ENCODE measurements around the gene CD300LD.
"Not testable (repeated sequence)": the region's sequence is repeated elsewhere in the genome, so short reads cannot be mapped to it uniquely, and the experiment has no call there.

CD300LD gene

DNA sequence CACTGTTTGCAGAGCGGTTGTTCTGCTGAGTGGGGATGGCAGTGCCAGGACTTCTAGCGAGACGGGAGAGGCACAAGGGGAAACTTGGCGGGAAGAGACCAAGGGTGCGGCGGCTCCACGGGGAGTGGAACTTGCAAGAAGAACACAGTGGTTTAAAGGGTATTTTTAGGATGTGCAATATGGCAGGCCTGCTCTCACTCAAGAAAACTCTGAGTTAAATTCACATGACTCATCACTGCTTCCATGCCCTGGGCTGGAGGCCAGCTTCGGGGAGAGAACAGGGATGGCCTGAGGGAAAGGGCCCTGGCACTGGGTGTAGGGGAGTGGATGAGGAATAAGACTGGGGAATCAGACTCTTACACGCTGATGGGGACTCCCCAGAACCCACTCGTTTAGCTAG, 13.3 kb upstream of the CD300LD start:
- DNase-seq: no peak

GRCh38 chr17:74604761-74605160, 12.7 kb upstream of the CD300LD start:
- DNase-seq: no peak

DNA sequence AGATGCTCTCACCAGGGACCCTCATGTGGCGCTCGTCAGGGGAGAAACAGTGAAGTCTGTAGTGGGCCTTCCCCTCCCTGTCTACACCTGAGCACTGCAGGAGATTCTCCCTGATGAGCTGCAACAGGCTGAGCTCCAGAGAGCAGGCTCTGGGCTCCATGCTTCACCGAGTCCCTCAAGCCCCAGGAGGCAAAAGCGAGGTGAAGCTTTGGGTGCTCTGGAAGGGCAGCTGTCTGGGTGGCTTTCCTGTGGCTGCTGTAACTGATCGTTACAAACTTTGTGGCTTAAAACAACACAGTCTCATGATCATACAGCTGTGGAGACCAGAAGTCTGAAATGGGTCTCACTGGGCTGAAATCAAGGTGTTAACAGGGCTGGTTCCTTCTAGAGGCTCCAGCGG, 12.1 kb upstream of the CD300LD start:
- DNase-seq: no peak

DNA sequence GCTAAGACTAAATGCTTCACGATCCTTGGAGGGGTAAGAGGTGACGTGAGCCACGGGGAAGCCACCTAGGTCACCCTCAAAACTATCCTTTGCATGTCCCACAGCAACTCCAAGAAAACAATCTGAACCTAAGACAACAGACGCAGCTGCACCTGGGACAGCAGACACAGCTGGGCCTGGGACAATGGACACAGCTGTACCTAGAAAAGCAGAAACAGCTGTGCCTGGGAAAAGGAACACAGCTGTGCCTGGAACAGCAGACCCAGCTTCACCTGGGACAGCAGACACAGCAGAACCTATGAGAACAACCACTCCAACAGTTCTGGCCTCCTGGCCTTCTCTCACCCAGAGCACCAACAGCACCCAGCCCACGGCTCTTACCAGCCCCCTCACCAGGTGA, 11.7 kb upstream of the CD300LD start:
- no peak for DNase-seq

GRCh38 chr17:74603037-74603635, 11.1 kb upstream of the CD300LD start:
- no peak for DNase-seq

DNA sequence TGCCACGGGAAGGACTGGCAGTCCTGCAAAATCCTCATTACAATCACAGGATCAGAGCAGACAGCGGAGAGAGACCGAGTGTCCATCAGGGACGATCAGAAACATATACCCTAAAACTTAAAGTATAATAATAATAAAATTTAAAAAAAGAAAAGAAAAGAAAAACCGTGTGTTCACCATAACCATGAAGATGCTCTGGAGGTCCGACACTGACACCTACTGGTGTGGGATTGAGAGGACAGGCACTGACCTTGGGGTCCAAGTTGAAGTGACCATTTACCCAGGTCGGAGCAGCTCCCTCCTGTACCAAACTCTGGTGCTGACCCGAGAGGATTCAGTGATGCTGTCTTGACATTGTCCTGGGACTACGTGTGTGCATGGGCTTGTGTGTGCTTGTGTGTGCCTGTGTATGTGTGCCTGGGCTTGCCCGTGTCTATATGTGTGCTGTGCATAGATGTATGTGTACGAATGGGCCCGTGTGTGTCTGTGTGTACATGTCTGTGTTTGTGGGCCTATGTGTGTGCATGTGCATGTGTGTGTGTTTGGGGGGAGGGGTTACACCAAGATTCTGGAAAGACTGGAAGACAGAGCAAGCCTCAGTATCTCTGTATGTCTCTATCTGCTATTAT, 10.0 kb upstream of the CD300LD start:
- DNase-seq: peak; percentile 9

DNA sequence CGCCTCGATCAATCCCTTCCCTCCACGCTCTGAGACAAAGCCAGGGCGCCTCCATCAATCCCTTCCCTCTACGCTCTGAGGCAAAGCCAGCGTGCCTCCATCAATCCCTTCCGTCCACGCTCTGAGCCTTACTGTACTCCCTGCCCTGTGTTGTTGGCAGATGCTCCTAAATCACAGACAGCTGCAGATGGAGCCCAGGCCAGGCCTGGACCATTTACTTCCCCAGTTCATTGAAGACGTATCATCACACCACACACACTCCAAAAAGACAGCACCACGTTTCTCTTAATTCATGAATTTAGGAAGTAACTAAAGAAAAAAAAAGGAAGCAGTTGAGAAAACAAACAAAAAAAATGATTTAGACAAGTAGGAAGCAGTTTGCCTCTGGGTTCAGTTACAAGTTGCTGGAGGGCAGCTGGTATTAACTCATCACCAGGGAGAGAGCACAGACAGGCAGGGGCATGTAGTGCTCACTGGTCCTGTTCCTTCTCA, 7.4 kb upstream of the CD300LD start:
- DNase-seq: no peak

DNA sequence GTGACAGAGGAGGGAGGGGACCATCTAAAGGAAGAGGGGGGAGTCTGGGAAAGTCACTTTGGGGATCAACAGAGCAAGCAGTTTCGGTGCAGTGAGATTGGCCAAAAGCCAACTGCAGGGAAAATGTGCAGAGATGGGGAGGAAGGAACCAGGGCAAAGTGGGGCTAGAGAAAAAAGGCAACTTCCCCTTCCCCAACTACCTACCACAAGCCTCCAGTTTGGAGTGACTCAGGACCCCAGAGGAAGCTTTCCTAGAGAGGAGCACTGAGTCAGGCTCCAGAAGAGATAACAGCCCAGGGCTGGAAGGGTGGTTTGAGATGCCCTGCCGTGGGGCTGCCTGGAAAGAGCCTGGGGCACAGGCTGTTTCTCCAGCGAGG, 6.9 kb upstream of the CD300LD start:
- no peak for DNase-seq

GRCh38 chr17:74598346-74599022, 6.4 kb upstream of the CD300LD start:
- no peak for DNase-seq

DNA sequence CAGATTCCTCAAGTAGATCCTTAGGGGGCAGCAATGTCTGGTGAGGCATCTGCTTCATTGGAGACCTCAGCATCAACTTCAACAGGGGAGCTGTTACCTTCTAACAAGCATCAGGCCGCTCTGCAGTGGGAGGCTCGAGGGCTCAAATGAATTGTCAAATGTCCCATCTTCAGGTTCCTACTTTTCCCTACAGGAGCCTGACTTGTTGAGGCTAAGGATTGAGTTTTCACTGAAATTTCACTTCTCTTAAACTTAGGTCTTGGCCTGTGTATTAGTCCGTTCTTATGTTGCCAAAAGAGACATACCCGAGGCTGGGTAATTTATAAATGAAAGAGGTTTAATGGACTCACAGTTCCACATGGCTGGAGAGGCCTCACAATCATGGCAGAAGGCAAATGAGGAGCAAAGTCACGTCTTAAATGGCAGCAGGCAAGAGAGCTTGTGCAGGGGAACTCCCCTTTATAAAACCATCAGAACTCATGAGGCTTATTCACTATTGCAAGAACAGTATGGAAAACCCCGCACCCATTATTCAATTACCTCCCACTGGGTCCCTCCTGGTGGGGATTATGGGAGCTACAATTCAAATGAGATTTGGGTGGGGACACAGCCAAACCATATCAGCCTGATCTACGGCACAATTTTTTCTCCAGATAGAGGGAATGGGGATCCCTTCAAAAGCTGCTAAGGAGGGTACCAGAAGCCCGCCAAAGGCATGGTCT, 5.1 kb upstream of the CD300LD start:
- DNase-seq: no peak

DNA sequence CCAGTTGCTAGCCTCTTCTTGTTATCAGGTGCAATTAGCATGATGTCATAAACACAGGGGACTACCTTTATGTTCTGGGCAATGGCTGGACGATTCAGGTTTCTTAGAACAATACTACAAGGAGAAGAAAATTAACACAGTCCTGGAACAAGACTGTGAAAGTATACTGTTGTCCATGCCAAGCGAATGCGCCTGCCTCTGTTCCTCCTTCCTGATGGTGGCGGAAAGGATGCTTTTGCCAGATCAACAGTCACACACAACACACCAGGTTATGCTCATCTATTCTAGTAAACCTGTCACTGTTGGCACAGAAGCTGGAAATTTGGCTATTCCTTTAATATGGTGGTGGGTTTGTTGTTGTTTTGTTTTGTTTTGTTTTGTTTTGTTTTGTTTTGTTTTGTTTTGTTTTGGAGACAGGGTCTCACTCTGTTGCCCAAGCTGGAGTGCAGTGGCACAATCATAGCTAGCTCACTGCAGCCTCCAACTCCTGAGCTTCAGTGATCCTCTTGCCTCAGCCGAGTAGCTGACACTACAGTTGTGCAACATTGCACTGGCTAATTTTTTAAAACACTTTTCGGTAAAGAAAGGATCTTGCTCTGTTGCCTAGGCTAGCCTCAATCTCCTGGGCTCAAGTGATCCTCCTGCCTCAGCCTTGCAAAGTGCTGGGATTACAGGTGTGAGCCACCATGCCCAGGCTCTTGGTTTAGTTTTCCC, 3.1 kb upstream of the CD300LD start:
- DNase-seq: no peak

GRCh38 chr17:74591503-74591902, 580 bp downstream of the CD300LD start:
- no peak for DNase-seq

- DNase-seq: no peak
Measured at GRCh38 chr17:74585711-74586110, 6.4 kb downstream of the CD300LD start.

DNA sequence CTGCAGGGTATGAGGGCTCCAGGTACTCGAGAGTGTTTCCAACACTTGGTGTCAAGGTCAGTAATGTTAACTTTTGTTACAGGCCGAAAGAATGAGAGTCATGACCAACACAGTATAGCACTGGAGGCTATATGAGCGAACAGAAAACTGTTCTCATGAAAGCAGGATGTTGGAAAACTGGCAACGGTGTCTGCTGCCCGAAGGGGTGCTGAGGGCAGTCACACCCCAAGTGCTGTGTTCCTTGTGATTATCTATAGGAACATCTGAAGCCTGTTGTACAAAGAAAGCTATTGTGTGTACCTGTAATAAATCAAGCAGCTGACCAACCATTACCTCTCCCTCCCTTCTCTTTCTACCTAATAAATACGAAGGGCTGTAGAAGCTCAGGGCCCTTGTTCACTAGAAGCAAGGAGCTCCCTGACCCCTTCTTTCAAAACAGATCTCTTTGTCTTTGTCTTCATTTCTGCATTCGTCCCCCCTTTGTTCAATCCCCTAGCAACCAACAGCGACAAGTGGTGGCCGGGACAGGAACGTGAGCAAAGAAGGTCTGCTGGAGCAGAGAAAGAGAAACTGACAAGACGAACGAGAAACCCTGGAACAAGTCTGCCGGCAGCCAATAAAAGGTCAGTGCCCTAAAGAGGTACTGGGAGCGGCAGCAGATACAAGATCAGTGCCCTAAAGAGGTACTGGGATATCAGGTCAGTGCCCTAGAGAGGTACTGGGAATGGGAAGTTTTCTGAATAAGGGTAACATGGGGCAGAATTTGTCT, 7.6 kb downstream of the CD300LD start:
- no peak for DNase-seq

DNA sequence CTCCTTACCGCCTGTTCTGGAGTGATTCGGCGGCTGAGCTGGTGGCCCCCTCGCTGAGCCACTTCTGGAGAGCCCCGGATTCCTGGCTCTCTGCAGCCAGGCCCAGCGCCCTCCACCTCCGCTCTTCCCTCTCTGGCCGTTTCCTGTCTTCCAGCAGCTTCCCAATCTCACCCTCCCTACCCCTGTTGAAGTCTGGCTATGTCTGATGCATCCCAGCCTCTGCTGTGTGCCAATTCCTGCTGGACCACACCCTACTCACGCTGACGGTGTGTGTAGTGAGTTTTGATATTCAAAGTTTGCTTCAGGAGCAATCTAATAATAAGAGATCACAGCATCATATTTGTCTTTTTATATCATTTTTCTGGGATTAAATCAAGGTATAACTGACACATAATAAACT, 9.4 kb downstream of the CD300LD start:
- DNase-seq: no peak

- no peak for DNase-seq
Measured at GRCh38 chr17:74579900-74580299, 12.2 kb downstream of the CD300LD start.

GRCh38 chr17:74578979-74579378, 13.1 kb downstream of the CD300LD start:
- DNase-seq: no peak

DNA sequence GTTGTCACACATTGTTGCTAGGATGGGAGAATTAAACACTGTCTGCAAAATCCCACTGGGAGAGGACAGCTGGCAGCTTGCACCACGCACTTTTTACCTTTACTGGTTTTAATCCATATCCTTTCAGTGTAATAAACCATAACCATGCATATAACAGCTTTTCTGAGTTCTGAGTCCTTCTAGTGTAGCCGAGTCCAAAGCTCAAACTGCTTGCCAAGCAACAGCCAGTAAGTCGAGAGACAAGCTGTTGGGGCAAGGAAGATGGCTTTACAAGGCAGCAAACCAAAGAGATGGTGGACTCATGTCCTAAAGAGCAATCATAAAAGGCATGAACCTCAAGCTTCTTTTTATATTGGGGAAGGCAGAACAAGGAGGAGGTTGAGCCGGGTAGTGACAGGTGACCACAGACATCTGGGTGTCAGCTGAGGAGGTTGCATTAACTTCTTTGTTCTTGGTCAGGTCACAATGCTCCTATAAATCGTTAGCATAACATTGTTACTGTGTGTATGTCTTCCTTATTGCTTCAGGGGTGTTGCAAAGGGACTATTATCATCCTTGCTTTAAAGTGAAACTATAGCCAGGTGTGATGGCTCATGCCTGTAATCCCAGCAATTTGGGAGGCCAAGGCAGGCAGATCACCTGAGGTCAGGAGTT, 17.5 kb downstream of the CD300LD start:
- no peak for DNase-seq

- DNase-seq: not testable (repeated sequence)
Measured at GRCh38 chr17:74573635-74574034, 18.4 kb downstream of the CD300LD start.

DNA sequence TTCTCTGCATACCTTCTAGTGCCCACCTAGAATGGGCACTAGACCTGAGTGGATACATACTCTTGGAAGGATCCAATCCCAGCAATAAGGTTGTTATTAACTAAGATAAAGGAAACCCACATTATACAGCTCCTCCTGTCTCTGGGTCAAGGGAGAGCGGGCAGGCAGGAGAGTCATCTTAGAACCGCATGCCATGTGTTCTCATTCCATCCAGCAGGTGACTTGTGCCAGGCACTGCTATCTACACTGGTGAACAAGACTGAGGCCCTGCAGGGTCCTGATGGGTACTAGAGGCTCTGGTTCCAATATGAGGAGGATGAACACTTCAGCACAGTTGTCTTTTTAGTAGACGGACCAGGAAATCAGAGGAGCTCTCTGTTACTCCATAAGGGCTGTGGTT, 18.9 kb downstream of the CD300LD start:
- no peak for DNase-seq

- no peak for DNase-seq
Measured at GRCh38 chr17:74571621-74572270, 20.3 kb downstream of the CD300LD start.

All from stimulated activated CD4-positive, alpha-beta T cell treated with anti-CD3 and anti-CD28 coated beads, Interleukin-4, amount 100 ng/mL, for 24 hours (primary cell).